ENCODE results near the gene RAB22A.

DNA sequence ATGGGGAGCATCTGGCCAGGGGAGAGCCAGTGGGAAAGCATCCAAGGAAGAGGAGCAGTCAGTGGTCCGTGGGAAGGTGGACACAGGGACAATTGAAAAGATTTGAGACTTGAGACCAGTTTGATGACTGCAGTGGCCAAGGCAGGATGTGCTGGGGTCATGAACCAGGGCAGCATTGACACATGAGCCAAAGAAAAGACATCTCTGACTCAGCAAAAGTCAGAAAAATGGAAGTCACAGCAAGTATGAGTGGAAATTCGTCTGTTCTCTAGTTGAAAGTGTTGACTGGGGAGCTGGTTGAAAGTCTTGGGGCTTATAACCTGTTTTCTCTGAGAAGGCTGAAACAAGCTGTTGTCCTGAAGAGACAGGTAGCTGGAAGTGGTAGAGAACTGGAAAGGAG, 31.3 kb downstream of the RAB22A start:
- TF ChIP-seq, protein P1, sequence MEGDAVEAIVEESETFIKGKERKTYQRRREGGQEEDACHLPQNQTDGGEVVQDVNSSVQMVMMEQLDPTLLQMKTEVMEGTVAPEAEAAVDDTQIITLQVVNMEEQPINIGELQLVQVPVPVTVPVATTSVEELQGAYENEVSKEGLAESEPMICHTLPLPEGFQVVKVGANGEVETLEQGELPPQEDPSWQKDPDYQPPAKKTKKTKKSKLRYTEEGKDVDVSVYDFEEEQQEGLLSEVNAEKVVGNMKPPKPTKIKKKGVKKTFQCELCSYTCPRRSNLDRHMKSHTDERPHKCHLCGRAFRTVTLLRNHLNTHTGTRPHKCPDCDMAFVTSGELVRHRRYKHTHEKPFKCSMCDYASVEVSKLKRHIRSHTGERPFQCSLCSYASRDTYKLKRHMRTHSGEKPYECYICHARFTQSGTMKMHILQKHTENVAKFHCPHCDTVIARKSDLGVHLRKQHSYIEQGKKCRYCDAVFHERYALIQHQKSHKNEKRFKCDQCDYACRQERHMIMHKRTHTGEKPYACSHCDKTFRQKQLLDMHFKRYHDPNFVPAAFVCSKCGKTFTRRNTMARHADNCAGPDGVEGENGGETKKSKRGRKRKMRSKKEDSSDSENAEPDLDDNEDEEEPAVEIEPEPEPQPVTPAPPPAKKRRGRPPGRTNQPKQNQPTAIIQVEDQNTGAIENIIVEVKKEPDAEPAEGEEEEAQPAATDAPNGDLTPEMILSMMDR (conservative IDR thresholded peaks at IDR 0.05 in 1 of 2, IDR thresholded peaks at IDR 0.05 in 1 of 2; ENCODE audit: extremely low read depth in 1 of 2, insufficient read depth in 1 of 2, low read depth in 1 of 2, low read length in 2 of 2): no peak
- TF ChIP-seq EZH2 (IDR thresholded peaks at IDR 0.05; ENCODE audit: borderline replicate concordance, low read length): no peak

Measured in mammary epithelial cell (primary cell).